HepG2 (cell line): ENCODE data around the gene GOLGA6C. TPM values are rescaled to one million over a fixed set of nuclear protein-coding genes. Genes with fewer than 3 reads are reported as not detected.

Experiments used
- CHD4 ChIP-seq: fragments of 200-600 bp; sonication (generic); IDR thresholded peaks from 2 replicates; pipeline ENCODE4 v1.7.0; 2017; ENCODE audit warnings: mild to moderate bottlenecking, low read length, borderline replicate concordance
- GLI4 ChIP-seq: sonication (generic); formaldehyde crosslinking; IDR thresholded peaks from 2 replicates; pipeline ENCODE4 v1.5.1; 2020; ENCODE audit warnings: missing genetic modification reagents, mild to moderate bottlenecking, moderate library complexity, borderline replicate concordance
- KDM5A ChIP-seq: fragments of 200-600 bp; sonication (generic); IDR thresholded peaks from 2 replicates; pipeline ENCODE4 v1.7.0; 2018; ENCODE audit warnings: antibody characterized with exemption, mild to moderate bottlenecking, low read length, borderline replicate concordance
- MAFG ChIP-seq: sonication (generic); formaldehyde crosslinking; IDR thresholded peaks from 2 replicates; pipeline ENCODE4 v1.5.1; 2020; ENCODE audit warnings: mild to moderate bottlenecking, missing genetic modification reagents
- NFKB2 ChIP-seq: sonication (generic); formaldehyde crosslinking; IDR thresholded peaks from 2 replicates; pipeline ENCODE4 v1.4.0; 2020; ENCODE audit warnings: missing genetic modification reagents, borderline replicate concordance
- SALL1 ChIP-seq: sonication (generic); formaldehyde crosslinking; IDR thresholded peaks from 2 replicates; pipeline ENCODE4 v1.8.0; 2022; ENCODE audit warnings: mild to moderate bottlenecking, missing genetic modification reagents
- SNAPC2 ChIP-seq: sonication (generic); formaldehyde crosslinking; IDR thresholded peaks from 2 replicates; pipeline ENCODE4 v1.8.1; 2022; ENCODE audit warnings: mild to moderate bottlenecking, missing genetic modification reagents
- TGIF2 ChIP-seq: IDR thresholded peaks from 2 replicates; pipeline ENCODE4 v1.6.1; 2016; ENCODE audit warnings: control low read depth, missing compliant biosample characterization
- ZFP90 ChIP-seq: sonication (generic); formaldehyde crosslinking; IDR thresholded peaks from 2 replicates; pipeline ENCODE4 v1.8.0; 2022; ENCODE audit warnings: missing genetic modification reagents, mild to moderate bottlenecking, inconsistent platforms, borderline replicate concordance
- ZNF670 ChIP-seq: sonication (generic); formaldehyde crosslinking; IDR thresholded peaks from 2 replicates; pipeline ENCODE4 v1.8.0; 2022; ENCODE audit warnings: mild to moderate bottlenecking, missing genetic modification reagents, borderline replicate concordance
- polyA plus RNA-seq, 8 experiments: library from polyadenylated mRNA; depleted of rRNA in 3 of 8; stranded (reverse) in 7 of 8; unstranded in 1 of 8; fragments of >200 nt; fragmentation: Illumina TruSeq in 4 of 8; extraction: Trizol in 4 of 8; gene quantifications; 2 replicates each; pipeline versions ENCODE4 v1.2.1 to v1.2.3, GENCODE V29; 2011 to 2016; ENCODE audit warnings: low read depth in 4 of 8, missing spikeins in 1 of 8, mixed read lengths in 1 of 8; ENCODE audit not compliant: insufficient read depth in 1 of 8
- total RNA-seq, 5 experiments: library from RNA; depleted of rRNA; stranded (reverse); fragments of >200 nt; fragmentation: Illumina TruSeq; extraction: Trizol; gene quantifications; 2 replicates each; pipeline ENCODE4 v1.2.3, GENCODE V29; 2016; ENCODE audit warnings: low read depth in 1 of 5
- TF ChIP-seq, protein P1 (sequence below): sonication (generic); formaldehyde crosslinking; IDR thresholded peaks from 2 replicates; pipeline ENCODE4 v1.4.0; 2020; ENCODE audit warnings: missing genetic modification reagents
- TF ChIP-seq, protein P2 (sequence below): sonication (generic); formaldehyde crosslinking; IDR thresholded peaks from 2 replicates; pipeline ENCODE4 v1.8.0; 2022; ENCODE audit warnings: mild to moderate bottlenecking, missing genetic modification reagents, borderline replicate concordance
- TF ChIP-seq, protein P3 (sequence below): IDR thresholded peaks from 2 replicates; pipeline ENCODE4 v1.4.0; 2020; ENCODE audit warnings: mild to moderate bottlenecking, missing genetic modification reagents
- TF ChIP-seq, protein P4 (sequence below): IDR thresholded peaks from 2 replicates; pipeline ENCODE4 v1.6.1; 2016; ENCODE audit warnings: low read depth, control low read depth
- TF ChIP-seq, protein P5 (sequence below): sonication (generic); formaldehyde crosslinking; IDR thresholded peaks from 2 replicates; pipeline ENCODE4 v1.8.0; 2023; ENCODE audit warnings: mild to moderate bottlenecking, missing genetic modification reagents

GOLGA6C gene
- total and polyA plus RNA-seq, 2 of the 13 experiments (the other 11 are each of a cell fraction or from before 2014, with no cell fraction given), result not detected

DNA sequence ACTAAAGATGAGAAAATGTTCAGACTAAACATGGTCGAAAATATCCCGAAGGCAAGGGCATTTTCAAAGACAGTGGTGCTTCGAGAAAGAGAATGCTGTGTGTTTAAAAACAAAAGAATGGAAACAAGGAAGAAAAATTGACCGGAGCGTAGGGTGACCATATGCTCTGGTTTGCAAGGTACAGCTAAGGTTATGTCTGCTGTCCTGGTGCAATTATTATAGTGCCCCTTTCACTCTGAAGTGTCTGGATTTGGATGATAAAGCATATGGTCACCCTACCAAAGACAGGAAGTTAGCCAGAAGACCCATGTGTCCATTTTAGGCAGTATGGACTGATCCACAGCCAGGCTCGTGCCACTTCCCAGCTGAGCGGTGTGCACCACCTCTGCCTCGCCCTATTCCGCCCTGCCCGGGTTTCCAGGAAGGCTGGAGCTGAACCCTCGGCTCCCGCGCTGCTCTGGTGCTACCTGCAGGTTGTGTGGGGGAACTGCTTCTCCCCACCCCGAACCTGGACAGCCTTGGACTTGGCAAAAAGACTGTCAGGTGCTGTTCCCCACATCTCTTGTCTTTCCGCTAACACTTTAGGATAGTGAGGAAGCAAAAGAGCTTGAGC is 49.8 kb downstream of the GOLGA6C start (continued):
- TF ChIP-seq, protein P1, sequence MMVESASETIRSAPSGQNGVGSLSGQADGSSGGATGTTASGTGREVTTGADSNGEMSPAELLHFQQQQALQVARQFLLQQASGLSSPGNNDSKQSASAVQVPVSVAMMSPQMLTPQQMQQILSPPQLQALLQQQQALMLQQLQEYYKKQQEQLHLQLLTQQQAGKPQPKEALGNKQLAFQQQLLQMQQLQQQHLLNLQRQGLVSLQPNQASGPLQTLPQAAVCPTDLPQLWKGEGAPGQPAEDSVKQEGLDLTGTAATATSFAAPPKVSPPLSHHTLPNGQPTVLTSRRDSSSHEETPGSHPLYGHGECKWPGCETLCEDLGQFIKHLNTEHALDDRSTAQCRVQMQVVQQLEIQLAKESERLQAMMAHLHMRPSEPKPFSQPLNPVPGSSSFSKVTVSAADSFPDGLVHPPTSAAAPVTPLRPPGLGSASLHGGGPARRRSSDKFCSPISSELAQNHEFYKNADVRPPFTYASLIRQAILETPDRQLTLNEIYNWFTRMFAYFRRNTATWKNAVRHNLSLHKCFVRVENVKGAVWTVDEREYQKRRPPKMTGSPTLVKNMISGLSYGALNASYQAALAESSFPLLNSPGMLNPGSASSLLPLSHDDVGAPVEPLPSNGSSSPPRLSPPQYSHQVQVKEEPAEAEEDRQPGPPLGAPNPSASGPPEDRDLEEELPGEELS (CRISPR knock-in tag), result 0 out of 2 replicates have a peak, but pooled peaks have one; percentile 16
- TF ChIP-seq, protein P2, sequence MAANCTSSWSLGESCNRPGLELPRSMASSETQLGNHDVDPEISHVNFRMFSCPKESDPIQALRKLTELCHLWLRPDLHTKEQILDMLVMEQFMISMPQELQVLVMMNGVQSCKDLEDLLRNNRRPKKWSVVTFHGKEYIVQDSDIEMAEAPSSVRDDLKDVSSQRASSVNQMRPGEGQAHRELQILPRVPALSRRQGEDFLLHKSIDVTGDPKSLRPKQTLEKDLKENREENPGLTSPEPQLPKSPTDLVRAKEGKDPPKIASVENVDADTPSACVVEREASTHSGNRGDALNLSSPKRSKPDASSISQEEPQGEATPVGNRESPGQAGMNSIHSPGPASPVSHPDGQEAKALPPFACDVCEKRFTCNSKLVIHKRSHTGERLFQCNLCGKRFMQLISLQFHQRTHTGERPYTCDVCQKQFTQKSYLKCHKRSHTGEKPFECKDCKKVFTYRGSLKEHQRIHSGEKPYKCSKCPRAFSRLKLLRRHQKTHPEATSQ (CRISPR knock-in tag), result no peak
- TF ChIP-seq NFKB2 (peak; percentile 28; the same call in 1 of the 2 replicates), MAFG (CRISPR knock-in tag) (no peak), KDM5A (no peak), ZNF670 (CRISPR knock-in tag) (no peak), ZFP90 (CRISPR knock-in tag) (peak; percentile 75), TGIF2 (CRISPR knock-in tag) (no peak), GLI4 (CRISPR knock-in tag) (no peak), CHD4 (no peak), SALL1 (CRISPR knock-in tag) (peak; percentile 26; the same call in 1 of the 2 replicates), SNAPC2 (CRISPR knock-in tag) (no peak)
- TF ChIP-seq, protein P3, sequence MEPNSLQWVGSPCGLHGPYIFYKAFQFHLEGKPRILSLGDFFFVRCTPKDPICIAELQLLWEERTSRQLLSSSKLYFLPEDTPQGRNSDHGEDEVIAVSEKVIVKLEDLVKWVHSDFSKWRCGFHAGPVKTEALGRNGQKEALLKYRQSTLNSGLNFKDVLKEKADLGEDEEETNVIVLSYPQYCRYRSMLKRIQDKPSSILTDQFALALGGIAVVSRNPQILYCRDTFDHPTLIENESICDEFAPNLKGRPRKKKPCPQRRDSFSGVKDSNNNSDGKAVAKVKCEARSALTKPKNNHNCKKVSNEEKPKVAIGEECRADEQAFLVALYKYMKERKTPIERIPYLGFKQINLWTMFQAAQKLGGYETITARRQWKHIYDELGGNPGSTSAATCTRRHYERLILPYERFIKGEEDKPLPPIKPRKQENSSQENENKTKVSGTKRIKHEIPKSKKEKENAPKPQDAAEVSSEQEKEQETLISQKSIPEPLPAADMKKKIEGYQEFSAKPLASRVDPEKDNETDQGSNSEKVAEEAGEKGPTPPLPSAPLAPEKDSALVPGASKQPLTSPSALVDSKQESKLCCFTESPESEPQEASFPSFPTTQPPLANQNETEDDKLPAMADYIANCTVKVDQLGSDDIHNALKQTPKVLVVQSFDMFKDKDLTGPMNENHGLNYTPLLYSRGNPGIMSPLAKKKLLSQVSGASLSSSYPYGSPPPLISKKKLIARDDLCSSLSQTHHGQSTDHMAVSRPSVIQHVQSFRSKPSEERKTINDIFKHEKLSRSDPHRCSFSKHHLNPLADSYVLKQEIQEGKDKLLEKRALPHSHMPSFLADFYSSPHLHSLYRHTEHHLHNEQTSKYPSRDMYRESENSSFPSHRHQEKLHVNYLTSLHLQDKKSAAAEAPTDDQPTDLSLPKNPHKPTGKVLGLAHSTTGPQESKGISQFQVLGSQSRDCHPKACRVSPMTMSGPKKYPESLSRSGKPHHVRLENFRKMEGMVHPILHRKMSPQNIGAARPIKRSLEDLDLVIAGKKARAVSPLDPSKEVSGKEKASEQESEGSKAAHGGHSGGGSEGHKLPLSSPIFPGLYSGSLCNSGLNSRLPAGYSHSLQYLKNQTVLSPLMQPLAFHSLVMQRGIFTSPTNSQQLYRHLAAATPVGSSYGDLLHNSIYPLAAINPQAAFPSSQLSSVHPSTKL (CRISPR knock-in tag), result peak; percentile 33; the same call in 1 of the 2 replicates
- TF ChIP-seq, protein P4, sequence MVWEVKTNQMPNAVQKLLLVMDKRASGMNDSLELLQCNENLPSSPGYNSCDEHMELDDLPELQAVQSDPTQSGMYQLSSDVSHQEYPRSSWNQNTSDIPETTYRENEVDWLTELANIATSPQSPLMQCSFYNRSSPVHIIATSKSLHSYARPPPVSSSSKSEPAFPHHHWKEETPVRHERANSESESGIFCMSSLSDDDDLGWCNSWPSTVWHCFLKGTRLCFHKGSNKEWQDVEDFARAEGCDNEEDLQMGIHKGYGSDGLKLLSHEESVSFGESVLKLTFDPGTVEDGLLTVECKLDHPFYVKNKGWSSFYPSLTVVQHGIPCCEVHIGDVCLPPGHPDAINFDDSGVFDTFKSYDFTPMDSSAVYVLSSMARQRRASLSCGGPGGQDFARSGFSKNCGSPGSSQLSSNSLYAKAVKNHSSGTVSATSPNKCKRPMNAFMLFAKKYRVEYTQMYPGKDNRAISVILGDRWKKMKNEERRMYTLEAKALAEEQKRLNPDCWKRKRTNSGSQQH (CRISPR knock-in tag), result no peak
- TF ChIP-seq, protein P5, sequence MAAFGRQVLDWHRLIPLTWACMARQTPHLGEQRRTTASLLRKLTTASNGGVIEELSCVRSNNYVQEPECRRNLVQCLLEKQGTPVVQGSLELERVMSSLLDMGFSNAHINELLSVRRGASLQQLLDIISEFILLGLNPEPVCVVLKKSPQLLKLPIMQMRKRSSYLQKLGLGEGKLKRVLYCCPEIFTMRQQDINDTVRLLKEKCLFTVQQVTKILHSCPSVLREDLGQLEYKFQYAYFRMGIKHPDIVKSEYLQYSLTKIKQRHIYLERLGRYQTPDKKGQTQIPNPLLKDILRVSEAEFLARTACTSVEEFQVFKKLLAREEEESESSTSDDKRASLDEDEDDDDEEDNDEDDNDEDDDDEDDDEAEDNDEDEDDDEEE (CRISPR knock-in tag), result no peak
